HL-60 (cell line): Measurements from ENCODE around the gene NPC2.

Source experiments
- DNase-seq, 2 experiments: peaks; one replicate each; pipeline ENCODE4 v3.0.0-alpha.2; 2010 to 2020; ENCODE audit warnings: low read depth in 1 of 2, low spot score in 1 of 2
- H3K27ac ChIP-seq: fragments of 250-450 bp; sonication (Bioruptor Pico); replicated peaks from 2 replicates; pipeline ENCODE4 v1.5.1; 2020; ENCODE audit warnings: mild to moderate bottlenecking, moderate library complexity
- H3K27me3 ChIP-seq: fragments of 250-450 bp; sonication (Bioruptor Pico); 2 replicates; pipeline ENCODE4 v1.5.1; 2021; ENCODE audit warnings: mild to moderate bottlenecking, moderate library complexity; ENCODE audit not compliant: insufficient read depth, poor library complexity, severe bottlenecking
- H3K4me3 ChIP-seq: replicated peaks from 2 replicates; pipeline ENCODE4 v1.5.1; 2011; ENCODE audit warnings: mild to moderate bottlenecking, control low read depth, low read length; ENCODE audit not compliant: insufficient read depth
- GABPA ChIP-seq: IDR thresholded peaks from 2 replicates; pipeline ENCODE4 v1.6.1; 2012; ENCODE audit warnings: low read depth
- POLR2AphosphoS5 ChIP-seq: IDR thresholded peaks from 2 replicates; pipeline ENCODE4 v1.6.1; 2012; ENCODE audit warnings: low read depth
- SPI1 ChIP-seq: IDR thresholded peaks from 2 replicates; pipeline ENCODE4 v1.6.1; 2012; ENCODE audit warnings: low read depth, mild to moderate bottlenecking, borderline replicate concordance
- TF ChIP-seq, protein P1 (sequence below): IDR thresholded peaks from one replicate; pipeline ENCODE4 v1.5.1; 2011; ENCODE audit warnings: low read length, control low read depth, inconsistent platforms; ENCODE audit not compliant: insufficient read depth
- TF ChIP-seq, protein P2 (sequence below): IDR thresholded peaks from 2 replicates; pipeline ENCODE4 v1.6.1; 2012; ENCODE audit warnings: low read depth; ENCODE audit not compliant: insufficient replicate concordance

The NPC2 gene

DNA sequence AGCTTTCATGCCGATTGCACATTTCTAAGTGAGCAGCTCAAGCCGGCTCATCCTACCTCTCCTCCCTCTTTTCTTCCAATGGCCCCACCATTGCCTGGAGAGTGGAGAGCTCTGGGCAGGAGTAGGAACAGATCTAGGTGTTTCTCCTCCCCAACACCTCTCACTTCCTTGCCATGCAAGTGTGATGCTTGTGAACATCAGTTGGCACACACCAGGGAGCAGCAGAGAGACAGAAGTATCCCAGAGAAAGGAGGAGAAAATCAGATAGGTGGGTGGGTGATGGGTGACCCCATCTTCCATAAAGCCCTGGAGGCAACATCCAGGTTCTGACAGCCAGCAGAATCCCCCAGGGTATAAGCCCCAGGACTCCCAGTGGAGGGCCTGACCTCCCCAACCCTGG is 27.8 kb downstream of the NPC2 start:
- Histone ChIP-seq H3K27me3 (no peaks in the 10 kb centered on the region), H3K4me3 (no peak overlapping the region), H3K27ac (no peak overlapping the region)
- TF ChIP-seq POLR2AphosphoS5 (no peak), SPI1 (no peak), GABPA (no peak)
- TF ChIP-seq, protein P1, sequence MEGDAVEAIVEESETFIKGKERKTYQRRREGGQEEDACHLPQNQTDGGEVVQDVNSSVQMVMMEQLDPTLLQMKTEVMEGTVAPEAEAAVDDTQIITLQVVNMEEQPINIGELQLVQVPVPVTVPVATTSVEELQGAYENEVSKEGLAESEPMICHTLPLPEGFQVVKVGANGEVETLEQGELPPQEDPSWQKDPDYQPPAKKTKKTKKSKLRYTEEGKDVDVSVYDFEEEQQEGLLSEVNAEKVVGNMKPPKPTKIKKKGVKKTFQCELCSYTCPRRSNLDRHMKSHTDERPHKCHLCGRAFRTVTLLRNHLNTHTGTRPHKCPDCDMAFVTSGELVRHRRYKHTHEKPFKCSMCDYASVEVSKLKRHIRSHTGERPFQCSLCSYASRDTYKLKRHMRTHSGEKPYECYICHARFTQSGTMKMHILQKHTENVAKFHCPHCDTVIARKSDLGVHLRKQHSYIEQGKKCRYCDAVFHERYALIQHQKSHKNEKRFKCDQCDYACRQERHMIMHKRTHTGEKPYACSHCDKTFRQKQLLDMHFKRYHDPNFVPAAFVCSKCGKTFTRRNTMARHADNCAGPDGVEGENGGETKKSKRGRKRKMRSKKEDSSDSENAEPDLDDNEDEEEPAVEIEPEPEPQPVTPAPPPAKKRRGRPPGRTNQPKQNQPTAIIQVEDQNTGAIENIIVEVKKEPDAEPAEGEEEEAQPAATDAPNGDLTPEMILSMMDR: no peak
- TF ChIP-seq, protein P2, sequence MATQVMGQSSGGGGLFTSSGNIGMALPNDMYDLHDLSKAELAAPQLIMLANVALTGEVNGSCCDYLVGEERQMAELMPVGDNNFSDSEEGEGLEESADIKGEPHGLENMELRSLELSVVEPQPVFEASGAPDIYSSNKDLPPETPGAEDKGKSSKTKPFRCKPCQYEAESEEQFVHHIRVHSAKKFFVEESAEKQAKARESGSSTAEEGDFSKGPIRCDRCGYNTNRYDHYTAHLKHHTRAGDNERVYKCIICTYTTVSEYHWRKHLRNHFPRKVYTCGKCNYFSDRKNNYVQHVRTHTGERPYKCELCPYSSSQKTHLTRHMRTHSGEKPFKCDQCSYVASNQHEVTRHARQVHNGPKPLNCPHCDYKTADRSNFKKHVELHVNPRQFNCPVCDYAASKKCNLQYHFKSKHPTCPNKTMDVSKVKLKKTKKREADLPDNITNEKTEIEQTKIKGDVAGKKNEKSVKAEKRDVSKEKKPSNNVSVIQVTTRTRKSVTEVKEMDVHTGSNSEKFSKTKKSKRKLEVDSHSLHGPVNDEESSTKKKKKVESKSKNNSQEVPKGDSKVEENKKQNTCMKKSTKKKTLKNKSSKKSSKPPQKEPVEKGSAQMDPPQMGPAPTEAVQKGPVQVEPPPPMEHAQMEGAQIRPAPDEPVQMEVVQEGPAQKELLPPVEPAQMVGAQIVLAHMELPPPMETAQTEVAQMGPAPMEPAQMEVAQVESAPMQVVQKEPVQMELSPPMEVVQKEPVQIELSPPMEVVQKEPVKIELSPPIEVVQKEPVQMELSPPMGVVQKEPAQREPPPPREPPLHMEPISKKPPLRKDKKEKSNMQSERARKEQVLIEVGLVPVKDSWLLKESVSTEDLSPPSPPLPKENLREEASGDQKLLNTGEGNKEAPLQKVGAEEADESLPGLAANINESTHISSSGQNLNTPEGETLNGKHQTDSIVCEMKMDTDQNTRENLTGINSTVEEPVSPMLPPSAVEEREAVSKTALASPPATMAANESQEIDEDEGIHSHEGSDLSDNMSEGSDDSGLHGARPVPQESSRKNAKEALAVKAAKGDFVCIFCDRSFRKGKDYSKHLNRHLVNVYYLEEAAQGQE: no peak
- DNase-seq: no peak

DNA sequence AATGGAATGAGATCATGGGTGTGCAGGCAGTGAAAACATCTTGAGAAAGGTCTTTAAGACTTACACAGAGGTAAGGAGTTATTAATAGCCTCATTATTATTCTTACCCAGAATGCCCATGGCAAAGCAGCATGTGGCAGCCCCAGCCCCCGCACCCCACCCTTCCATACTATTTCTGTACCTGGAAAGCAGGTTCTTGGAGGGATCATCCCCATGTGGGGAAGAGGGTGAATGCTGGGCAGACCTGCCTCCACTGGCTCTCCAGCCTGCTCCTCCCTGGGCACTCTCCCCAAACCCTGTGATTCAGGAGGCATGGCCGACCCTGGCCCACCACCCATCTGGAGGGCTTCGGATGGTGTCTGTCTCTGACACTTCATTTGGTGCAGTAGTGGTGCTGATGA is 28.3 kb downstream of the NPC2 start:
- TF ChIP-seq, protein P1: no peak
- TF ChIP-seq POLR2AphosphoS5: no peak
- no peak for TF ChIP-seq SPI1
- TF ChIP-seq GABPA: no peak
- TF ChIP-seq, protein P2: no peak
- H3K27ac ChIP-seq: no peak overlapping the region
- H3K4me3 ChIP-seq: no peak overlapping the region
- no peak for DNase-seq
- H3K27me3 ChIP-seq: no peaks in the 10 kb centered on the region

DNA sequence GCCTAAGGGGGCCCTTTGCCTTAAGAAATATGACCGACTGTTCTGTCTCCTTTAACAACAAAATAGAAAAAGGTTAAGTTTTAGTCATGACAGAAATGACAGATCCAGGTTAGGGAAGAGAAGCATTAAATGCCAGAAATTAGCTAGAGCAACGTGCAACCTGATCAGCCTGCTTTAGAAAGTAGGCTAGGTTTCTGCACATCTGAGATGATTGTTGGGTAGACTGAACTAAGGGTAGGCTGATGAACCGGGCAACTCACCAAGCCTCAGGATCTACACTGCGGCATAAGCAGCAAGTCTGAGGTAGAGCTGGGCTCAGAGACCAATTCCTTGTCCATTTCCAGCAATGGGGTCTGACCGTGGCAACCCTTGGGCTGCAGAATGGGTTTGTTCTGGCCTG is 29.4 kb downstream of the NPC2 start:
- no peak overlapping the region for H3K27ac ChIP-seq
- TF ChIP-seq SPI1: no peak
- TF ChIP-seq, protein P1: no peak
- TF ChIP-seq GABPA: no peak
- no peak for TF ChIP-seq POLR2AphosphoS5
- TF ChIP-seq, protein P2: no peak
- no peak overlapping the region for H3K4me3 ChIP-seq
- H3K27me3 ChIP-seq: no peaks in the 10 kb centered on the region
- DNase-seq: no peak
